ENCODE results near the gene EPHA4.

Gene EPHA4

DNA sequence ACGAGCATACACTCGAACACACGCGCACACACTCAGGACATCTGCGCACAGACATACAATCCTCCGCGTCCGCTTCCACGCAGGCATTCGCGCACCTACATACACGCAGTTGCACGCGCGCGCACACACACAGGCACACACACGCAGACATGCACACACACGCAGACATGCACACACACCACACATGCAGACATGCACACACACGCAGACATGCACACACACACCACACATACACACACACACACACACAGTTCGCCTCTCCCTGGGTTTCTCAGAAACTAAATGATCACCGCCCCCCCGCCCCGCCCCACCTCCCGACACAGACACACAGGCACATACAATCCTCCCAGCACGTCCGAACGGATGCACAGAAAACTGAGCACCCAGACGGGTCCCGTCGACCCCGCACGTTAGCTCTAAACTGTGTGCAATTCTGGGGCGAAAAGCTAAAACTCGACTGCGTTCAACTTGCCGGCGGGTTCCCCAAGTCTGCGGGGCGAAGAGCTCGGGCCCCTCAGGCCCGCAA is 1.0 kb downstream of the EPHA4 start:
- no peak for DNase-seq

DNA sequence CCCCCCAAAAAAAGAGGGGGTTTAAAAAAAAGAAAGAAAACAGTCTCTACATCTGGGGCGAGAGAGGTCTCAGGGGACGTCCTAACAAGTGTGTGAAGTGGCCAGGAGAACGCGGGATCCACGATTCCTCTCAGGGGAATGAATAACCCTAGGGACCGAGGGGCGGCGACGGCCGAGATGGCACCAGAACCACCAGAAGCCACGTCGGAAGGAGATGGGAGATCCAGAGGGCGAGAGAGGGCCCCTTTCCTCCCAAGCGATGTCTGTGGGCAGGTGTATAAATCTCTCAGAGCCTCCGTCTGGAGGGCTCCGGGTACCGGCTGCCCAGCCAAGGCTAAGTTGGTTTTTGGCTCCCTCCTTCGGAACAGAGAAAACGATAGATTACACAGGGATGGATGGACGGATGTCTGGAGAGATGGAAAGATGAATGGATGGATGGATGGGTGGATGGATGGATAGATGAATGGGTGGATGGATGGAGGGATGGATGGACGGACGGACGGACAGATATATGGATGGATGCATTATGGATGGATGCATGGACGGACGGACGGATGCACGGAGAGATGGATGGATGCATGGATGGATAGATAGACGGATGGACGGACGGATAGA is 1.7 kb downstream of the EPHA4 start:
- DNase-seq = no peak

DNA sequence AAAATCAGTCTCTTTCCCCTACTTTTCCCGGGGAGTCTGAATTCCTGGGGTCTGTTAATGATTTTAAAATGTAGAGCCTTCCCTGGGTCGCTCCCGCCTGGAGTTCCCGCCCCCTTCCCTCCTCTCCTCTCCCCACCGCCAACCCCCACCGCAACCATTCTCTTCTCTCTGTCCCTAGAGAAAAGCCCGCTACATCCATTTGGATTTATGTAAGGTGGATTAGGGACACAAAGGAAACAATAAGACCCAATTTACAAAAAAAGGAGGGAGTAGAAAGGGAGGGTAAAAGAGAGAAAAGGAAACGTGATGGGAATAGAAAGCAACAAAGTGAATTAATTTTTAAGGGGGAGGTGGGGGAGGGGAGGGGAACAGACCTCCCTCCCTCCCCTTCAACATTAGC is 2.2 kb downstream of the EPHA4 start:
- no peak for DNase-seq

GRCh38 chr2:221569425-221569845 is 2.7 kb downstream of the EPHA4 start:
- no peak for DNase-seq

DNA sequence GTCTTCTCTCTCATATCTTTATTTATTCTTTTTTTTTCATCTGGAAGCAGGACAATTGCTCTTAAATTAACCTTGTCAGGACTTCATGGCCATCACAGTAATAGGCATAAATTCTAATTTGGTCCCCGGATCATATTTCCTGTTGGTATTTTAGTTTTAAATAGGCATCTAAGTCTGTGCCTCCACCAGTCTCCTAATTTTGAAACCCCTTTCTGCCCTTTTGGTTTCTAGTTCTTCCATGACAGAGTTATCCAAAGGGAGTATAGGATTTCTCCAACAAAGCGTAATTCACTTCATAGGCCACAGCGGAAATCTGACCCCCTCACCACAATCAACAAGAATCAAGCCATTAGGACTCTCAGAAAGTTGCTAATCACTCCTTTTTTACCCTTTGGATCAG is 3.8 kb downstream of the EPHA4 start:
- no peak for DNase-seq

DNA sequence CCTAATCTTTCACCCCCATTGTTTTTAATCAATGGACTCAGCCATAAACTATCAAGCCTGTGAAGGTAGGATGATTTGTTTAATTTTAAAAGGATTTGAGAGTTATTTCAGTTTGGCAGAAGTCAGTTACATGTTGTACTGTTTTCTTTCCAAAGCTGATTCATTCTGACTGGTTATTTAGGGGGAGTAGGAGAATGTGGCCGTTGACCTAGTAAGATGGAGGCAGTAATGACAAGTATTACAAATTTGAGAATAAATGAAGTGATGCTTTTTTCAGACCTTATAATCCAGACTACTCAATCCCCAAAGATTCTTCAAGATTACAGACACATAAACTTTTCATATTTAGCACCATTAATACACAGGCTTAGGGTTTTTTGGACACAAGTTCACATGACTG is 4.3 kb downstream of the EPHA4 start:
- no peak for DNase-seq

DNA sequence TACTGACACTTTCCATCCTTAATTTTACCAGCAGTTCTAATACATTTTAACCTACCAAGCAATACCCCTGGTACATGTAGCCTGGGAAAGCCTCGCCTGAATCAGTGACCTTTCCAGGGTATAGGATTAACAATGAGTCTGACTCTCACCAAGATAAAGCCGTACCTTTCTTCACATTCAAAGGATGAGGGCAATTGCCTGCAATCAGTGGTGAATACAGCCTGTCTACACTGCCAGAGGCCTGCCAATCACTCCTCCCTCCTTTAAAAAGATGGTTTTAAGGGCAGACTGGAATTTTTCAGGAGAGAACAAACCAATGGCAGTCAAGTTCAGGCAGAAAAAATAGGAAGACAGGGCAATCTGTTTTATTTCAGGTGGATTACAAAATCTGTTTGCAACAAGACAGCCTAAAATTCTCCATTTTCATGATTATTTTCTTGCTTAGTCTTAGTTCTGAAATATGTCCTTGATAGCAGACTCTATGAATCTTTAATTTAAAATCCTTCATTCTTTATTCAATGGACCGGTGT is 4.8 kb downstream of the EPHA4 start:
- no peak for DNase-seq

- no peak for DNase-seq
Observed at GRCh38 chr2:221563270-221563985, 8.7 kb downstream of the EPHA4 start.

GRCh38 chr2:221562226-221562625 is 9.9 kb downstream of the EPHA4 start:
- DNase-seq = no peak

GRCh38 chr2:221561770-221562169 is 10.3 kb downstream of the EPHA4 start:
- no peak for DNase-seq

GRCh38 chr2:221559991-221560390 is 12.1 kb downstream of the EPHA4 start:
- DNase-seq = no peak

GRCh38 chr2:221558107-221558506 is 14.0 kb downstream of the EPHA4 start:
- DNase-seq = no peak

DNA sequence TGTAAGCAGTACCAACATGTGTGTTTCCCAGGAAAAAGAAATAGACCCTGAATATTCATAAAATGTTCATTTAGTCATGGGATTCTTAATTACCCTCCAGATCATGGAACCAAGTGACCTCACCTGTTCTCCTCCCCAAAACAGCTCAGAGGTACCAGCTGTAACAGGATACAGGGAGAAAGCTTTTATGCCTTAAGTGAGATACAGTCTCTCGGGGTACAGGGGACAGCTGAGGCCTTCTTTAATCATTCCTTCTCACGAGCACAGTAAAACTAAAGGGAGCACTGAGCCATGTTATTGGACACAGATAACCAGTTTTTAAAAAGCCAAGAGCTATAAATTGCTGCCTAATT is 16.6 kb downstream of the EPHA4 start:
- no peak for DNase-seq

DNA sequence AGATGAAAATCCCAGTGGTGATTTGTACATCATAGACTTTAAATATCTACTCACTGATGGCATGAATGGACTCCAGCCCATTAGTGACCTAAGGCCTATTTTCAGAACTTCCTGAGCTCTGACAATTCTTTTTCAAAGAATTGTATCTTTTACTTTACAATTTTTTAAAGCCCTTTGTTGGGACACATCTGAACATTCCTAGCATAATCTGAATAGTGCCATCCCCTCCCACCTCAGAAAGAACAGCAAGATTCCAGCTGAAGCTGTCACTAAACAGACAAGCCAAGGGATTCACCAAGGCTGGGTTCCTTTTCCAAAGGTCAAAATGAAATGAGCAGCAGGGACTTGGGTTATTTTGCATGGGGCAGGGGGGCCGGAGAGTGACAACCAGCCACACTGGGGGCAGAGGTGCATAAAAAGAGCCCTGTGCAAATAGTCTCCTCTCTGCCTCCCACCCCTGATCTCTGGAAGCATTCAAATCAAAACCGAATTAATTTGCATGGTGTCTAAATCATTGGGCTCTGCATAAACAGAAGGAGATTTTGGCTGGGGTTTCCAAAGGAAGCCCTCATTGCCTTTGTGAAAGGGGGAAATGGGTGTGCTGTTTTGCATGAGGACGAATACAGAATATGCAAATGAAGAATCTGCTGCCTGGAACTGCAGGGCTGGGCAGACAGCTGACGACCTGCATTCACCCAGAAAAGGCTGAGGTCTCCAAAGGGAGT is 17.2 kb downstream of the EPHA4 start:
- no peak for DNase-seq

DNA sequence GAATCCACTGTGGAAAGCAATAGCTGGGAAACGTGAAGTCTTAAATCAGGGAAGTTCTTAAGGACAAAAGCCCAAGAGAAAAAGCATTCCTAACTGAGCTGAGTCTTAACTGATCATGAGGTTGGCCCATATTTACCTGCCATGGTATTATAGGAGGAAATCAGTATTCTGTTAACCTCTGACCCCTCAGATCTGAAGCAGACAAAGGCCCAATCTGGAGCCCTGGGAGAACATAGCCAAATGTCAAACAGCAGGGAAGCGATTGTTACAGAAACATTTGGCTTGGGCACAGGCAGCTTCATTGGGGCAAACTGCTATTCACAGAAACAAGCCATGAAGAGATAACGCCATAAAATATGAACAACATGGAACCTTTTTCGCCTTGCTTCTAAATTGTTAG is 18.8 kb downstream of the EPHA4 start:
- DNase-seq = no peak

GRCh38 chr2:221552291-221552690 is 19.8 kb downstream of the EPHA4 start:
- no peak for DNase-seq

GRCh38 chr2:221551864-221552263 is 20.2 kb downstream of the EPHA4 start:
- no peak for DNase-seq

GRCh38 chr2:221549143-221549542 is 23.0 kb downstream of the EPHA4 start:
- DNase-seq = no peak

- no peak for DNase-seq
Observed at GRCh38 chr2:221546505-221547225, 25.4 kb downstream of the EPHA4 start.

GRCh38 chr2:221541131-221541735 is 30.9 kb downstream of the EPHA4 start:
- DNase-seq = no peak

DNA sequence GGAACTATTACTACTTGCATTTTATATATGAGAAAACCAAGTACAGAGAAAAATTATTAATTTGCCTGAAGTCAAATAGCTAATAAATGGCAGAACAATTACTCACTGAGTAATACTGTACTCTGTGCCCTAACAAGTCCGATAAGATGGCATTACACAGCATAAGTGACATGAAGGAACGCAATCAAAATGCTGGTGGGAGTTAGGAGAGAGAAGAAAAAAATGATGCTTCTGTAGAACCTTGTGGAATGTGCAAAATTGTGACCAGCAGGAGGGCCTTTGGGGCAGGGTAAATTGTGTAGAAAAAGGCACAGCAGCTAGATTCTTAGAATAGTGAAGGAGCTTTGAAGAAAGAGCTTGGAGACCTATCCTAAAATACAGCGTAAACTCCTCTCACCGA is 32.9 kb downstream of the EPHA4 start:
- no peak for DNase-seq

DNA sequence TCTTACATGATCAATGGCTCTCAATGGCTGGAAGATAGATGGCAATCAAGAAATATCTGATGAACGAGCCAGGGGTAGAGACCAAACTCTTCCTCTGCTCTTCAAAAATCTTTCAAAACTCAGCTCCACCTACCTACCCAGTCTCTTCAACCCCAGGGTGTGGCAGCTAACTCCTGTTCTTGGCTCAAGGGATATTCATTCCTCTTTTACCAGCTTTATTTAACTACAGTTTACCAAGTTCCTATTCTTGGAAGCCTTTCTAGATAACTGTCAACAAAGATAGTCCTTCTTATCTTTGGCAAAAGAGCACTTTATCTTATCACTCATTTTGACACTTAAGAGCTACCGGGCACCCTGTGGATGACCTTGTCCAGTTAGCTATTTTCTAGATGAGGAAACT is 36.3 kb downstream of the EPHA4 start:
- DNase-seq = no peak

GRCh38 chr2:221533299-221533698 is 38.8 kb downstream of the EPHA4 start:
- no peak for DNase-seq

Data from midbrain (tissue), 1 donor.